Mesodermal cell (in vitro differentiated cells): ENCODE results near the gene RPLP2. TPM values are rescaled to one million over a fixed set of nuclear protein-coding genes. Genes with fewer than 3 reads are reported as not detected.

Source experiments
- H3K27ac ChIP-seq: 2 replicates; pipeline ENCODE4 v1.7.0; 2013; ENCODE audit warnings: mild to moderate bottlenecking, low read depth, low read length, moderate library complexity; ENCODE audit not compliant: severe bottlenecking
- H3K36me3 ChIP-seq: 2 replicates; pipeline ENCODE4 v1.7.1; 2013; ENCODE audit warnings: mild to moderate bottlenecking, low read length, moderate library complexity; ENCODE audit not compliant: control insufficient read depth, insufficient read depth
- H3K4me1 ChIP-seq: one replicate; pipeline ENCODE4 v1.7.1; 2013; ENCODE audit warnings: mild to moderate bottlenecking, low read length; ENCODE audit not compliant: insufficient read depth, control insufficient read depth, poor library complexity, severe bottlenecking
- H3K4me3 ChIP-seq: 2 replicates; pipeline ENCODE4 v1.7.0; 2013; ENCODE audit warnings: low read length, control low read depth, mild to moderate bottlenecking; ENCODE audit not compliant: insufficient read depth, poor library complexity, severe bottlenecking; ENCODE audit errors: extremely low read depth
- H3K9me3 ChIP-seq: 2 replicates; pipeline ENCODE4 v1.7.1; 2013; ENCODE audit warnings: mild to moderate bottlenecking, low read length, moderate library complexity; ENCODE audit not compliant: control insufficient read depth
- whole genome bisulfite sequencing, 2 experiments: methylation state at CpG; one replicate each; pipeline ENCODE4 v1.1.5; 2013; ENCODE audit warnings: missing lambda C conversion rate in 2 of 2; ENCODE audit not compliant: insufficient coverage in 2 of 2; 5-methylcytosine and 5-hydroxymethylcytosine counted together
- polyA plus RNA-seq, 2 experiments: library from polyadenylated mRNA; stranded (reverse); fragments of 50-300 nt; gene quantifications; one replicate each; pipeline ENCODE4 v1.2.3, GENCODE V29; 2013

Gene RPLP2
- 2,058 TPM for polyA plus RNA-seq (2013, experiment 1 of 2)
- polyA plus RNA-seq (2013, experiment 2 of 2), result 1,938 TPM

- 0% methylated on average over 52 to 75 of the region's 81 CpGs for WGBS, 2 experiments
- H3K27ac ChIP-seq, result peak within 1 kb of the TSS; percentile 100
- H3K36me3 ChIP-seq, result peaks cover 36% of the 10 kb centered on the region
- no peaks in the 10 kb centered on the region for H3K9me3 ChIP-seq
- peaks cover 7% of the 10 kb centered on the region for H3K4me1 ChIP-seq
- peak within 1 kb of the TSS; percentile 97 for H3K4me3 ChIP-seq
Observed at GRCh38 chr11:809287-810039, at the start of gene RPLP2. Gene RPLP2, plus strand, starts transcription at chr11:809967. Its CDS starts 268 bp downstream, at chr11:810235.

- Histone ChIP-seq H3K4me3 (no peak overlapping the region), H3K27ac (no peak overlapping the region), H3K9me3 (no peaks in the 10 kb centered on the region), H3K36me3 (peaks cover 86% of the 10 kb centered on the region), H3K4me1 (no peaks in the 10 kb centered on the region)
Observed at GRCh38 chr11:760236-760635, 49.5 kb upstream of the RPLP2 start.

- H3K4me1 ChIP-seq, result no peaks in the 10 kb centered on the region
- no peaks in the 10 kb centered on the region for H3K9me3 ChIP-seq
- 97 to 98% methylated on average over 5 to 6 of the region's 8 CpGs for WGBS, 2 experiments
- H3K4me3 ChIP-seq, result no peak overlapping the region
- H3K27ac ChIP-seq, result no peak overlapping the region
- peaks cover 87% of the 10 kb centered on the region for H3K36me3 ChIP-seq
Observed at GRCh38 chr11:761526-762108, 48.1 kb upstream of the RPLP2 start.

- Histone ChIP-seq H3K4me1 (no peaks in the 10 kb centered on the region), H3K27ac (no peak overlapping the region), H3K4me3 (no peak overlapping the region), H3K36me3 (peaks cover 87% of the 10 kb centered on the region), H3K9me3 (no peaks in the 10 kb centered on the region)
- WGBS, 2 experiments, result 88 to 94% methylated on average over 8 to 10 of the region's 10 CpGs
Observed at GRCh38 chr11:762421-763072, 47.2 kb upstream of the RPLP2 start.

GRCh38 chr11:763073-763463 lies 46.7 kb upstream of the RPLP2 start:
- WGBS, 2 experiments, result 73 to 92% methylated on average over 8 to 13 of the region's 24 CpGs
- Histone ChIP-seq H3K27ac (no peak overlapping the region), H3K4me1 (no peaks in the 10 kb centered on the region), H3K36me3 (peaks cover 84% of the 10 kb centered on the region), H3K9me3 (no peaks in the 10 kb centered on the region), H3K4me3 (no peak overlapping the region)

GRCh38 chr11:763549-764321 lies 46.0 kb upstream of the RPLP2 start:
- Histone ChIP-seq H3K27ac (no peak overlapping the region), H3K4me1 (no peaks in the 10 kb centered on the region), H3K36me3 (peaks cover 81% of the 10 kb centered on the region), H3K9me3 (no peaks in the 10 kb centered on the region), H3K4me3 (no peak overlapping the region)
- 98% methylated on average over 17 to 20 of the region's 22 CpGs for whole genome bisulfite sequencing, 2 experiments

GRCh38 chr11:764322-765024 lies 45.3 kb upstream of the RPLP2 start:
- 91 to 97% methylated on average over 15 to 17 of the region's 18 CpGs for WGBS, 2 experiments
- Histone ChIP-seq H3K4me3 (no peak overlapping the region), H3K27ac (no peak overlapping the region), H3K36me3 (peaks cover 80% of the 10 kb centered on the region), H3K9me3 (no peaks in the 10 kb centered on the region), H3K4me1 (no peaks in the 10 kb centered on the region)

- Histone ChIP-seq H3K27ac (no peak overlapping the region), H3K36me3 (peaks cover 80% of the 10 kb centered on the region), H3K4me3 (no peak overlapping the region)
Observed at GRCh38 chr11:765025-765801, 44.6 kb upstream of the RPLP2 start.

GRCh38 chr11:765802-766091 lies 44.0 kb upstream of the RPLP2 start:
- no peaks in the 10 kb centered on the region for H3K9me3 ChIP-seq
- no peaks in the 10 kb centered on the region for H3K4me1 ChIP-seq
- H3K27ac ChIP-seq, result no peak overlapping the region
- peaks cover 80% of the 10 kb centered on the region for H3K36me3 ChIP-seq
- H3K4me3 ChIP-seq, result no peak overlapping the region
- WGBS, 2 experiments, result 93 to 97% methylated on average over 8 of the region's 8 CpGs

More at GRCh38 chr11:765025-765801, 44.6 kb upstream of the RPLP2 start:
- Histone ChIP-seq H3K4me1 (no peaks in the 10 kb centered on the region), H3K9me3 (no peaks in the 10 kb centered on the region)
- 80 to 84% methylated on average over 14 to 17 of the region's 19 CpGs for WGBS, 2 experiments
